Trophoblast cell (in vitro differentiated cells and primary cell): Measurements from ENCODE around the gene ZNF324.
A peak's percentile ranks its signal among the peaks of the same experiment; 100 is the strongest.

Source experiments
- DNase-seq, 2 donors: peaks; one replicate each; pipeline ENCODE4 v3.0.0-alpha.2; 2016
- H2AFZ ChIP-seq: 2 replicates; pipeline ENCODE4 v1.6.1; 2013; ENCODE audit warnings: low read length, moderate library complexity, mild to moderate bottlenecking; ENCODE audit not compliant: insufficient read depth, poor library complexity
- H2AK5ac ChIP-seq: 2 replicates; pipeline ENCODE4 v1.6.1; 2013; ENCODE audit warnings: mild to moderate bottlenecking, low read length
- H2BK120ac ChIP-seq: 2 replicates; pipeline ENCODE4 v1.6.1; 2013; ENCODE audit warnings: low read length, mild to moderate bottlenecking, moderate library complexity; ENCODE audit not compliant: insufficient read depth, poor library complexity
- H2BK12ac ChIP-seq: 2 replicates; pipeline ENCODE4 v1.6.1; 2013; ENCODE audit warnings: mild to moderate bottlenecking, low read length, moderate library complexity
- H2BK5ac ChIP-seq: 2 replicates; pipeline ENCODE4 v1.6.1; 2013; ENCODE audit warnings: low read length, low read depth, moderate library complexity, mild to moderate bottlenecking; ENCODE audit not compliant: poor library complexity
- H3K14ac ChIP-seq: 2 replicates; pipeline ENCODE4 v1.6.1; 2013; ENCODE audit warnings: mild to moderate bottlenecking, low read length
- H3K18ac ChIP-seq: 2 replicates; pipeline ENCODE4 v1.6.1; 2013; ENCODE audit warnings: mild to moderate bottlenecking, low read length
- H3K23ac ChIP-seq: 2 replicates; pipeline ENCODE4 v1.6.1; 2013; ENCODE audit warnings: low read length
- H3K27ac ChIP-seq: 2 replicates; pipeline ENCODE4 v1.5.1; 2013; ENCODE audit warnings: low read depth, mild to moderate bottlenecking, inconsistent platforms, low read length, moderate library complexity
- H3K27me3 ChIP-seq: 2 replicates; pipeline ENCODE4 v1.6.1; 2013; ENCODE audit warnings: inconsistent platforms, mild to moderate bottlenecking, low read length, moderate library complexity; ENCODE audit not compliant: insufficient read depth
- H3K36me3 ChIP-seq, 2 experiments: 1 replicate in 1 of 2; 2 replicates in 1 of 2; pipeline ENCODE4 v1.6.1; 2013; ENCODE audit warnings: low read length in 2 of 2, mild to moderate bottlenecking in 2 of 2, moderate library complexity in 1 of 2; ENCODE audit not compliant: insufficient read depth in 2 of 2, control insufficient read depth in 1 of 2
- H3K4ac ChIP-seq: 2 replicates; pipeline ENCODE4 v1.6.1; 2013; ENCODE audit warnings: low read depth, mild to moderate bottlenecking, low read length, moderate library complexity
- H3K4me1 ChIP-seq, 2 experiments: 1 replicate in 1 of 2; 2 replicates in 1 of 2; pipeline ENCODE4 v1.6.1; 2013; ENCODE audit warnings: low read length in 2 of 2, mild to moderate bottlenecking in 2 of 2, moderate library complexity in 1 of 2; ENCODE audit not compliant: insufficient read depth in 2 of 2, control insufficient read depth in 1 of 2
- H3K4me2 ChIP-seq: 2 replicates; pipeline ENCODE4 v1.6.1; 2013; ENCODE audit warnings: inconsistent platforms, mild to moderate bottlenecking, low read length, moderate library complexity
- H3K4me3 ChIP-seq: 2 replicates; pipeline ENCODE4 v1.5.1; 2013; ENCODE audit warnings: mild to moderate bottlenecking, low read depth, low read length, inconsistent platforms
- H3K79me1 ChIP-seq: one replicate; pipeline ENCODE4 v1.6.1; 2013; ENCODE audit warnings: low read length
- H3K79me2 ChIP-seq: 2 replicates; pipeline ENCODE4 v1.6.1; 2013; ENCODE audit warnings: low read length, mild to moderate bottlenecking; ENCODE audit not compliant: control insufficient read depth, insufficient read depth, poor library complexity
- H3K9ac ChIP-seq: 2 replicates; pipeline ENCODE4 v1.6.1; 2013; ENCODE audit warnings: mild to moderate bottlenecking, low read length
- H3K9me3 ChIP-seq: 2 replicates; pipeline ENCODE4 v1.6.1; 2013; ENCODE audit warnings: low read depth, mild to moderate bottlenecking, control low read depth, inconsistent platforms, low read length; ENCODE audit not compliant: insufficient read depth
- H4K12ac ChIP-seq: 2 replicates; pipeline ENCODE4 v1.6.1; 2013; ENCODE audit warnings: low read depth, mild to moderate bottlenecking, low read length, moderate library complexity
- H4K8ac ChIP-seq: 2 replicates; pipeline ENCODE4 v1.6.1; 2013; ENCODE audit warnings: low read depth, mild to moderate bottlenecking, low read length, moderate library complexity
- H4K91ac ChIP-seq: one replicate; pipeline ENCODE4 v1.6.1; 2013; ENCODE audit warnings: low read depth, mild to moderate bottlenecking, low read length, moderate library complexity
- WGBS: extraction: QIAGEN DNeasy Blood & Tissue Kit; methylation state at CpG from one replicate; pipeline ENCODE4 v1.1.7; 2013; ENCODE audit warnings: missing lambda C conversion rate; ENCODE audit not compliant: insufficient read length, insufficient coverage; ENCODE audit errors: extremely low coverage; 5-methylcytosine and 5-hydroxymethylcytosine counted together

The ZNF324 gene

GRCh38 chr19:58519355-58520256 lies 52.7 kb downstream of the ZNF324 start, which contains the start of gene ZBTB45:
TSS of gene ZBTB45 (minus strand) at chr19:58519810. CDS start at chr19:58517673, 2,137 bp downstream.
- no peaks in the 10 kb centered on the region for H3K27me3 ChIP-seq
- peak within 1 kb of the TSS; percentile 67 for H2BK120ac ChIP-seq
- peak within 1 kb of the TSS; percentile 88 for H3K4me3 ChIP-seq
- peak within 1 kb of the TSS; percentile 87 for H2AK5ac ChIP-seq
- peak within 1 kb of the TSS; percentile 80 for H3K27ac ChIP-seq
- H3K23ac ChIP-seq, result no peak within 1 kb of the TSS
- H3K79me1 ChIP-seq, result peaks cover 15% of the 10 kb centered on the region
- no CpG with 5 or more reads among the region's 87 CpGs for WGBS
- H4K8ac ChIP-seq, result peak within 1 kb of the TSS; percentile 64
- peak; percentile 91 to 93 for DNase-seq
- peak within 1 kb of the TSS; percentile 54 for H2BK5ac ChIP-seq
- peaks cover 17% of the 10 kb centered on the region for H3K79me2 ChIP-seq
- H4K12ac ChIP-seq, result peak within 1 kb of the TSS; percentile 93
- peak within 1 kb of the TSS; percentile 94 for H3K14ac ChIP-seq
- peak within 1 kb of the TSS; percentile 61 for H3K4me2 ChIP-seq
- H2BK12ac ChIP-seq, result no peak within 1 kb of the TSS
- peak within 1 kb of the TSS; percentile 92 for H4K91ac ChIP-seq
- peak within 1 kb of the TSS; percentile 81 for H3K4ac ChIP-seq
- peak within 1 kb of the TSS; percentile 83 for H3K18ac ChIP-seq
- no peaks in the 10 kb centered on the region for H3K9me3 ChIP-seq
- H2AFZ ChIP-seq, result peak within 1 kb of the TSS; percentile 72
- peaks cover 9 to 10% of the 10 kb centered on the region in 2 experiments for H3K4me1 ChIP-seq
- H3K9ac ChIP-seq, result peak within 1 kb of the TSS; percentile 91
- H3K36me3 ChIP-seq, result peaks cover 21 to 22% of the 10 kb centered on the region in 2 experiments

GRCh38 chr19:58520257-58520599 lies 53.3 kb downstream of the ZNF324 start:
- DNase-seq, result no peak
- Histone ChIP-seq H2BK12ac (no peak overlapping the region), H4K8ac (peak overlapping the region; percentile 64), H3K79me1 (peaks cover 15% of the 10 kb centered on the region), H3K4ac (peak overlapping the region; percentile 54), H4K91ac (peak overlapping the region; percentile 92), H3K14ac (peak overlapping the region; percentile 30), H2AFZ (peak overlapping the region; percentile 35), H3K27ac (peak overlapping the region; percentile 80), H2BK5ac (no peak overlapping the region), H3K9ac (peak overlapping the region; percentile 91), H3K18ac (peak overlapping the region; percentile 0), H3K9me3 (no peaks in the 10 kb centered on the region), H3K36me3 (peaks cover 21 to 22% of the 10 kb centered on the region in 2 experiments), H3K23ac (no peak overlapping the region), H3K4me1 (peaks cover 8 to 9% of the 10 kb centered on the region in 2 experiments), H3K4me2 (peak overlapping the region; percentile 61), H3K79me2 (peaks cover 17% of the 10 kb centered on the region), H2BK120ac (no peak overlapping the region), H4K12ac (peak overlapping the region; percentile 93), H3K27me3 (no peaks in the 10 kb centered on the region), H2AK5ac (no peak overlapping the region), H3K4me3 (peak overlapping the region; percentile 88)
- no CpG with 5 or more reads among the region's 7 CpGs for WGBS

- H3K79me2 ChIP-seq, result peaks cover 17% of the 10 kb centered on the region
- H3K4ac ChIP-seq, result no peak overlapping the region
- no peak overlapping the region for H3K27ac ChIP-seq
- no peak overlapping the region for H3K4me2 ChIP-seq
- H2BK12ac ChIP-seq, result no peak overlapping the region
- no peak overlapping the region for H3K4me3 ChIP-seq
- H4K91ac ChIP-seq, result no peak overlapping the region
- H3K18ac ChIP-seq, result no peak overlapping the region
- no peak overlapping the region for H2AK5ac ChIP-seq
- H3K23ac ChIP-seq, result no peak overlapping the region
- H3K27me3 ChIP-seq, result no peaks in the 10 kb centered on the region
- no peak for DNase-seq
- H3K14ac ChIP-seq, result no peak overlapping the region
- H3K9me3 ChIP-seq, result no peaks in the 10 kb centered on the region
- no peak overlapping the region for H2BK120ac ChIP-seq
- H3K9ac ChIP-seq, result no peak overlapping the region
- H4K8ac ChIP-seq, result no peak overlapping the region
- H3K4me1 ChIP-seq, result peaks cover 8 to 9% of the 10 kb centered on the region in 2 experiments
- H3K36me3 ChIP-seq, result peaks cover 11% of the 10 kb centered on the region in 2 experiments
- no CpG with 5 or more reads among the region's 4 CpGs for WGBS
- H2AFZ ChIP-seq, result peak overlapping the region; percentile 50
- H4K12ac ChIP-seq, result no peak overlapping the region
- no peak overlapping the region for H2BK5ac ChIP-seq
- peaks cover 15% of the 10 kb centered on the region for H3K79me1 ChIP-seq
Measured at GRCh38 chr19:58521651-58522050, 54.8 kb downstream of the ZNF324 start.

GRCh38 chr19:58522709-58523108 lies 55.8 kb downstream of the ZNF324 start:
- peak overlapping the region; percentile 5 for H3K23ac ChIP-seq
- no peak overlapping the region for H2BK12ac ChIP-seq
- peaks cover 0 to under 1% of the 10 kb centered on the region in 2 experiments for H3K36me3 ChIP-seq
- H2BK5ac ChIP-seq, result no peak overlapping the region
- H3K27ac ChIP-seq, result no peak overlapping the region
- peaks cover 8 to 9% of the 10 kb centered on the region in 2 experiments for H3K4me1 ChIP-seq
- peaks cover 15% of the 10 kb centered on the region for H3K79me2 ChIP-seq
- no peak overlapping the region for H4K12ac ChIP-seq
- no peak for DNase-seq
- whole genome bisulfite sequencing, result no CpG with 5 or more reads among the region's 3 CpGs
- peaks cover 15% of the 10 kb centered on the region for H3K79me1 ChIP-seq
- H3K27me3 ChIP-seq, result no peaks in the 10 kb centered on the region
- H3K4ac ChIP-seq, result no peak overlapping the region
- no peak overlapping the region for H4K91ac ChIP-seq
- no peak overlapping the region for H3K18ac ChIP-seq
- H3K9ac ChIP-seq, result no peak overlapping the region
- H4K8ac ChIP-seq, result no peak overlapping the region
- H3K4me3 ChIP-seq, result peak overlapping the region; percentile 34
- no peak overlapping the region for H3K4me2 ChIP-seq
- no peak overlapping the region for H2AFZ ChIP-seq
- no peaks in the 10 kb centered on the region for H3K9me3 ChIP-seq
- no peak overlapping the region for H3K14ac ChIP-seq
- H2AK5ac ChIP-seq, result no peak overlapping the region
- no peak overlapping the region for H2BK120ac ChIP-seq
